Lung microvascular endothelial cell (primary cell): ENCODE data around the gene AHI1. TPM values are rescaled to one million over a fixed set of nuclear protein-coding genes. Genes with fewer than 3 reads are reported as not detected.
A peak's percentile ranks its signal among the peaks of the same experiment; 100 is the strongest.

Experiments used
- DNase-seq, 2 donors: peaks; one replicate each; pipeline versions ENCODE4 v3.0.0 to v3.0.0-alpha.2; 2010; ENCODE audit warnings: low read depth in 2 of 2
- total RNA-seq: library from RNA; depleted of rRNA; stranded (reverse); fragments of >200 nt; gene quantifications from 2 replicates; pipeline ENCODE4 v1.2.1, GENCODE V29; 2014

The AHI1 gene
- total RNA-seq, 1 donor from 2014 or later: 7.9 TPM

DNA sequence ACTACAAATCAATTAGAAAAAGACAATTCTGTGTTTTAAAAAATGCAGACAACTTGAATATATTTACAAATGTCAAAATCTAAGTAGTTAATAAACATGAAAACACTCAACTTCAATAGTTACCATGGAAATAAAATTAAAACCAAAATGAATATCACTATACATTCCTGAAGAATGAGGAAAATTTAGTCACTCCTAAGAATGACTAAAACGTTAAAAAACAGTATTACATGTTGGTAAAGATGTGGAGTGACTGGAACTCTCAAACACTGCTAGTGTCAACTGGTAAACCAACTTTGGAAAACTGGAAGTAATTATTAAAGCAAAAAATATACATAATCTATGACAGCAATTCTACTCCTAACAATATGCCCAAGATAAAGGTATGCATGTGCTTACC is 36.3 kb downstream of the AHI1 start:
- DNase-seq: no peak

DNA sequence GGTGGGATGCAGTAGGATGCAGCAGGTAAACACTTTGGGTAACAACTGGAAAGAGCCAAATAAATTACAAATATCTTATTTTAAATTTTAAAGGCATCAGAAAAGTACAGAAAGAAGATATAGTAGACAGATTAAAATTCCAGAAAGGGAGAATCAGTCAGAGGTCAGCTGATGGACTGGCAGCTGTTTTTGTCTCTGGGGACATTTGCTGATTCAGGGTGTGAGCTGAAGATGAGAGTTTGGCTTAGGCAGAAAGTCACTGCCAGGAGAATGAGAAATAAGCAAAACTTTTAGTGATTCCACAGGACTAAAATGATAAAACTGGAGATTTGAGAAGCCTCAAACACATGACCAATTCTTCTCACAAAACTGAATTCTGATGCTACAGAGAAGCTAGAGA is 39.5 kb downstream of the AHI1 start:
- DNase-seq: no peak

DNA sequence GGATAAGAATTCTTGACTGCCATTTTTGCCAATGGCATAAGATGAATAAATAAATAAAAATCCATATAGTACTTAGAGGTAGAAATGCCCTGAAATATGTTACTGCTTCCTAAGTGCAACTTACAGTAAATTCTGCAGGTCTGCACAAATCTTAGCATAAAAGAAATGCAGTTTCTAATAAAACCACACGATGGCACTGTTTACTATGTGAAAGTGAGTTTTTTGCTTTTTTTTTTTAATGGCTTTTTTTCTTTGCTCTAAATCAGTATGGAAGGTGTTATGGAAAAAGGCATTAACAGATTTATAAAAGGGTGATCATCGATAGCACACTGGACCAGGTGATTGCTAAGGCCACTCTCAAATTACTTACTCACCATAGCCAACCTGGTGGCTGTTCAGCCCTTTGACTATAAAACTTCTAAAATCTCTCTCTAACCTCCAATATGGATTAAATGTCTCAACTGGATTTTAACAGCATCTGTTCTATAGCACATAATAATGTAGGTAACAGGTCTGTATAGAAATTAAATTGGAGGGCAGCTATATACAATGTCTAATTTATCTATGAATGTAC is 45.8 kb downstream of the AHI1 start:
- peak; percentile 53 to 64 for DNase-seq

DNA sequence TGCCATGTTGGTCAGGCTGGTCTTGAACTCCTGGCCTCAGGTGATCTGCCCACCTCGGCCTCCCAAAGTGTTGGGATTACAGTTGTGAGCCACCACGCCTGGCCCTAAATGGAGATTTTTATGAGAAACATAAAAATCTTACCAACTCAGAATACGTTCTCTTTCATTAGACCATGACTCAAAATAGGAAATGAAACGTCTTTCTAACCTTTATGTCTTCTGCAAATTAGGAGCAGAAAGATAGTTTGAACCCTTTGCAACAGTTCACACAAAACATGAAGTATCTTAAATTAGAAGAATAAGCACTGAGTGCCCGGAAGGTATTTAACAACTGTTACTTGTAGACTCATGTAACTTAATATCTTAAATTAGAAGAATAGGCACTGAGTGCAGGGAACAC is 48.3 kb downstream of the AHI1 start:
- DNase-seq: no peak

DNA sequence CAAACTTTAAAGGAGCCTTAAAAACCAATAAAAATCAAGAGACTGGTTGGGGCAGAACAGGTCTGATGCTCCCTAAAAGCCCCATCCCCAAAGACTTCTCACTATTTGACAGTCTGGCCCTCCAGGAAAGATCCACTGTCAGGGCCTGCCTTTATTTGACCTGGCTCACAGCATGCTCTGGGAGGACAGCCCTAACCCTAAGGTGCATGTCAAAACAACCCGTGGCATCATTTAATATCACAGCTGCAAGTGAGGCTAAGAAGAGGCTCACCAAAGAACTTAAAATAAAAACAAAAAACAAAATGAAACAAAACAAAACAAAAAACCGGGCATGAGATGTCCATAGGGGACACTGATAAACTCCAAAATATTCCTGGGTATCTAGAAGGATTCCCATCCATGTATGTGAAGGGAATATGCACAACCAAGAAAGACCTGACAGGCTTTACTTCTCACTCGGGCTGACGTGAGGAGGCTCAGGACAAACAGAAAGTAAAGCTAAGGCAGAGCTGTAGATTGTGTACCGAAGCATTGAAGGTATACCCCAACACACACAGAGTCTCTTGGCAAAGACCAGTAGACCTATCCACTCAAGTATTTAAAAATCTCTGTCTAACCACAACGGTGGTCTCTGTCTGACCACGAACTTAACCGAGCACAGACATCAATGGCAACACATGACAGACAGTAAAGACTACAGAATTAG is 57.3 kb downstream of the AHI1 start:
- DNase-seq: no peak

DNA sequence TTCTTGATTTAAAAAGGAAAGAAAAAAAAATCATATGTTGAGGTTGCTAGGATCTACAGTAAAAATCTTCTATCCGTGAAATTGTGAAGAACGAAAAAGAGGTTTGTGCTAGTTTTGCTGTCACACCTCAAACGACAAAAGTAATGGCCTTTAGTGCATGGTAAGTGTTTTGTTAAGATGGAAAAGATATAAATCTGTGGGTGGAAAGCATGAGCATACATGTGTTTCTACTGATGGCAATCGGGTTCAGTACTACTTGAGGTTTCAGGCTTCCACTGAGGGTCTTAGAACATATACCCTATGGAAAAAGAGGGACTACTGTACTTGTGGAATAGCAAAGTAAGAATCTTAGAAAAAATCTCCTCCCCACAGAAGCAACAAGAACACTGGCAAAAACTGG is 58.0 kb downstream of the AHI1 start:
- no peak for DNase-seq

DNA sequence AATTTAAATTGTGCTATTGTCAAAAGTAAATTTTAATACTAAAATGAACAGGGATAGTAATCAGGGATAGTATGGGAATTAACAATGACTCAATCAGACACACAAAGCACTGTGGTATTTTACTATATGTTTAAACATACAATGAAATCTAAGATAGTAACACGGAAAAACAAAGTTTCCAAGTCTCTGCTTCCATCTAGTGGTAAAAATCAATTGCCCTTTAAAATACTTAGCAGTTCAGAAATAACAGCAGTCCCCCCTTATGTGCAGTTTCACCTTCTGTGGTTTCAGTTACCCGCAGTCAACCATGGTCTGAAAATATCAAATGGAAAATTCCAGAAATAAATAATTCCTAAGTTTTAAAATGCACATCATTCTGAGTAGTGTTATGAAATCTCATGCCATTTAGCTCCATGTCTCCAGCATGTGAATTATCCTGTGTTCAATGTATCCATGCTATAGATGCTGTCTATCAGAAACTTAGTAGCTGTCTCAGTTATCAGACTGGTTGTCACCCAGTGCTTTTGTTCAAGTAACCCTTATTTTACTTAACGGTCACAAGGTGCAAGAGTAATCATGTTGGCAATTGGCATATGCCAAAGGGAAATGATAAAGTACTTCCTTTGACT is 58.5 kb downstream of the AHI1 start:
- DNase-seq: peak; percentile 24 to 30

DNA sequence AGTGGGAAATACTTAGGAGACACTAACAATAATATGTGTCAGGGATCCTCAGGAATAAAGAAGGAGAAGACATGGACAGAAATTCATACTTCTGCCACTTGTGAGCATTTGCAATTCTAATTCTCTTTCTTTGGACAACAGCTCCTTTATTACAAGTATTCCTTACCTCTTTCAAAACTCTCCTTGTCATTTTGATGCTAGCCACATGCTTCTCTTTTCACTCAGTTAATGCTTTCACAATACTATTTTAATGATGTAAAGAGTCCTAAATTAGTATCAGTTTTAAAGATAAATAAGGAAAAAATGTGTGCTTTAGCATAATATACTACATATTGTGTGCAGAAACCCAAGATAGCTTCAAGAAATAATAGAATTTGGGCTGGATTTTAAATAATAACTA is 62.5 kb downstream of the AHI1 start:
- DNase-seq: no peak

DNA sequence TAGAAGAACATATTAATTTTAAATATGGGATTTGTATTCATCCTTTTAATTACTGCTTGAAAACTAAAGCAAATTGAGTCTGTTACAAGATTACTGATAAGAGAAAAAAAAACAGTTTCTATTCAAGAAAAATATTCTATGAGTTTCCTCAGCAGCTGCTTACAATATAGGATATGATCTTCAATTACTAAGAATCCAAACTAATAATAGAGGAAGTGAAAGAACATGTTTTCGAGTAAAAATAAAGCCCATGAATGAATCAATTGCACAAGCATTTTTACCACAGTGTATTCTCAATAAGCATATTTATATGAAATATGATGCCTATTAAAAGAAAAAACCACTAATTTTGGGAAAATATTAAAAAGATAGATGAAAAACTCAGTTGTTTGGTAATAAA is 63.4 kb downstream of the AHI1 start:
- no peak for DNase-seq

DNA sequence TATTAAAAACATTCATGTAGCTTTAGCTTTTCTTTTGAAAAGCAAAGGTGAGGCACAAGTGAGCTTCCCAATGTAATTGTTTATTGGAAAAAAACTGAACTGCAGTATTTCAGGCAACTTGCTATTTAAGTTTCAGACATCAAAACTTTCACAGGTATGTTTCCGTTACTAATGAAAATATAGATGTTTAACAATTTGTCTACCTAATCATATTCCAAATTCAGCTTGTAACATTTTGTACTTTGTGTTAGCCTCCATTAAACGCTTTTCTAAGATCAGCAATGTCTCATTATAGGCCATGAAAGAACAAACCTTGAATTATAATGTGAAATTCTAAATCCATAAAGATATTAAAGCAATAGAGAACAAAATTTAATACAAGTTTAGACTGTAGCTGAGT is 69.5 kb downstream of the AHI1 start:
- no peak for DNase-seq

DNA sequence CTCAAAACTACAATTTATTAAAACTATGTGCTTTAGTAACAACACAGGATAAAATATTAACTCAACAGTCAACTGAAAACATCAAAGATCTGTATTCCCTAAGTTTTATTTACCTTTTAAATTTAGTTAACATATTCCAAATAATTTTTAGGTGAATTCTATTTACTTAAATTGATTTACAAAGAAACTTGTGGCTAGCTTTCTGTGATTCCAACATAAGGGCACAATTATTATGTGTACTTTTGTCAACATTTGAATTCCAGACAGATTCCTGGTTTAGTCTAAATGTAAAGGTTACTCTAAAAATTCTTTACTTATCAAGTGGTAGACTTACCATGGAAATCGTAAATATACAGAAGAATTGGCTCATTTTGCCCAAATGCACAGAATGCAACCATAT is 70.7 kb downstream of the AHI1 start:
- no peak for DNase-seq

DNA sequence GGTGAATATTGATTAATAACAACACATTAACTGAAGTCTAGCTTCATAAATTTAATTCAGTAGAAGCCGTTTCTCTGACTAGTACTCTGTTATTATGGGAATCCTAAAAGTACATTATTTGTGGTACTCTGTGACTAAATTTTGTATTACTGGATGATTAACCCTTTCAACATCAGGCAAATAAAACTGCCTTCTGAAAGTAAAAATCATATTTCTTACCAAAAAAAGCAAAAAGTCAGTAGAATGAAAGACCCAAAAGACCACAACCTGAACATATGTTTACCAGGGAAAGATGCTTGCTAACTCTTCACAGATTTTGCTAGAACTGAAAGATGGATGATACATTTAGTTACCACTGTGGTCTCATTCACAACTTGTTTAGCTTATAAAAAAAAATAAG is 73.2 kb downstream of the AHI1 start:
- no peak for DNase-seq

DNA sequence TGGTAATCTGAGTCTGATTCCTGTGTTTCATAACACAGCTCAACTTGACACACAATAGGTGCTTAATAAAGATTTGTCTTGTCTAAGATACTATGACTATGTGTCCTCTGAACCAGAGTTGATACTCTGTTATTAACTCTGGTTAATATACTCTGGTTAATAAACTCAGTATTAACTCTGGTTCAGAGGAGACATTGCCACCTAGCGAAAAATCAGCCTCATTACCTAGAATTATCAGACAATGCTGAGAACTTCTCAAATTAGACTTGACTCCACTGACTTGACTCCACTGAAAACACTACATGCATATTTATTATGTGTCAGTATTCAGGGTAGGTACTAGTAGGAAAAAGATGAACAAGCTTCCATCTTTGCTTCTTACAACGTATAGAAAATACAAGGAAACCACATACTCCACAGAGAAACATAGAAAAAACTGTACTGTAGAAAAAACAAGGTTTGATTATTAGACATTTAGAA is 73.9 kb downstream of the AHI1 start:
- DNase-seq: peak; percentile 53 to 58

DNA sequence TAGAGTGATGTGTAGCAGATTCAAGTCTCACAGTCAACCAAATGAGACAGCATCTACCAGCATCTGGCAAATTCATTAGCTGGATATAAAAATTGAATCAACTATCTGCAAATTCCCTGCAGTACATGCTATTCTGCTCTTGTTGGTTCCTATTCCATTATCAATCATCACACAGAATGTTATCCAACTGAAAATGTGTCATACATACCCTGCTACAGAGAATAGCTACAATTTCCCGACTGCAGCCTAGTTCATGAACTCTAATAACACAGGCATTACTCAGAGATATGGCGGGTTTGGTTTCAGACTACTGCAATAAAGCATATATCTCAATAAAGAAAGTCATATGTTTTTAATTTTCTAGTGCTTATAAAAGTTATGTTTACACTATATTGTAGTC is 78.4 kb downstream of the AHI1 start:
- DNase-seq: no peak

DNA sequence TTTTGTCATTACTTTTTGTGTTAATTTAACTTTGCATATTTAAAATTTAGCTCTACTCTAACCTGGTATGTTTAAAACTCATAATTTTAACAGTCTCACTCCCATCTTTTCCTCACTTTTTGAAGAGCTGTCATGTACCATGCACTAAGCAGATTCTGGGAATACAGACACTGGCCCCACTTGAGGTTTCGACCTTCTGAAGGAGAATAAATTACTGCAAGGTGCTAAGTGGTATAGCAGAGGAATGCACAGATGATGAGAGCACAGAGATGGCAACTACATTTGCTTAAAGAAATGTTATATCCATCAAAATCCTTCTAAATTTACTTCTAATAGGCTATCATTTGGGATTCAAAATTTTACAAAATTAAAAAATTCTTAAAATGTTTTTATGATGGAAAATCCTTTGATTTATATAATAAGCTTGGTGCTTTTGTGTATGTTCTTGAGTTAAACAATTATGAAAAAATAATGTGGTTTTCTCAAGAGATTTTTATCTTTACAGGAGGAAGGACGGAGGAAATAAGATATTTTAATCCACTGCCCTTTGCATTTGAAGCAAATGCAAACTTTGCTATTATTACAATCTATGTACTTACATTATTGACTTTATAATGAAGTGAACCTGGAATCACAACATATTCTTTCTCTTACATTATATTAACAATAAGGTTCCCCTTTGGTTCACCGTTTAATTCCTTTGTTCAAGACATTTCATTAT is 79.3 kb downstream of the AHI1 start:
- DNase-seq: no peak

DNA sequence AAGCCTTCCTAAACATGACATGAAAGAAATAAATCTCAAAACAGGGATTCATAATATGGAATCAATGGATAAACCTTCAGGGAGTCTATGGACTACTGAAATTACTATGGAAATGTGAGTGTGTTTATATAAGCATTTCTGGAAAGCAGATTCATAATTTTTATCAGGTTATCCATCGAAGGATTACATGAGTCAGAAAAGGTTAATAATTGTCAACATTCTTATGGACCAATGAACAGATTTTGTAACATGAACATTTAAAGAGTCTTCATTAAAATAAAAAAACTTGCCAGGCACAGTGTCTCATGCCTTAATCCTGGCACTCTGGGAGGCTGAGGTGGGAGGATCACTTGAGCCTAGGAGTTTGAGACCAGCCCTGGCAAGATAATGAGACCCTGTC is 84.8 kb downstream of the AHI1 start:
- DNase-seq: no peak

DNA sequence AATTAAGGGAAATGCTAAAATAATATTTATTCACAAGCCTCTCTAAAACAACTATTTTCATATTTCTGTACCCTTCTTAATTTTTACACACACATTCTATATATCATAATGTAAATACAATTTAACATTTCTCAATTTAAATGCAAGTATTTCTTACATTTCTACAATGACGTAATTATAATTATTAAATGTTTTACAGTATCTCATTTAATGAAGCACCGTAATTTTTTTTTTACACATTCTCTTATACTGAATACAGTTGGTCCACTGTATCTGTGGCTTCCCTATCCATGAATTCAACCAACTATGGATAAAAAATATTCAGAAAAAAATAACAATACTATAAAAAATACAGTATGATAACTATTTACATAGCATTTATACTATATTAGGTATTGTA is 85.7 kb downstream of the AHI1 start:
- no peak for DNase-seq

DNA sequence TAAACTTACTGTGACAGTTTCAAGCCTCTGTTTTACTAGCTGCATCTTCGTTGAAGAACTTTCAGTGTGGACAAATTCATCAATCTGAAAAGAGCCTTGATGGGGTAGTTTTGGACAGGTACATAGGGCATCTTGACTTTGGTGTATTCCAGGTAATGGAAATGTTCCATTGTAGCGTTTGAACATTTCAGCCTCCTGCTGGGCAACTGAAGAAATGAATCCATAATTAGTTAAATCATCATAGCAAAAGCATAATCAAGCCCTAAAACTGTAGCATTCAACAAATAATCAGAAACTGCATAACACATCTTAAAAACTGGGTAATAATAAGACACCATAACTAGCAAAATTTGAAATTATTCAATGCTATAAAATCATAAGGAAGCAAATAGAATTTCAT is 86.2 kb downstream of the AHI1 start:
- DNase-seq: peak; percentile 1 to 4

DNA sequence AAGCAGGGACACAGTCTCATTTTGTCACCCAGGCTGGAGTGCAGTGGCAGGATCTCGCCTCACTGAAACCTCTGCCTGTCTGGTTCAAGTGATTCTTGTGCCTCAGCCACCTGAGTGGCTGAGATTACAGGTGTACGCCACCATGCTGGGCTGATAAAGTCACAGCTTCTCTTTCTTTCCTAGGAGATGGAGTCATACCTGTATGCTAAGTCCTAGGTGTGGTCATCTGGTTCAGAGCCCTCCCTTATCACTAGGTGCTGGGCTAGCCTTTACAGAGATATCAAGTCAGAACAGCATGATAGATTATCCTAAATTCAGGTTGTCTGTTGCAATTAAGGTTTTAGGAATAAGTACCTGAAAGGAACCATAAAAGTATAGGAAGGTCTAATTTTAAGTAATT is 86.7 kb downstream of the AHI1 start:
- no peak for DNase-seq

DNA sequence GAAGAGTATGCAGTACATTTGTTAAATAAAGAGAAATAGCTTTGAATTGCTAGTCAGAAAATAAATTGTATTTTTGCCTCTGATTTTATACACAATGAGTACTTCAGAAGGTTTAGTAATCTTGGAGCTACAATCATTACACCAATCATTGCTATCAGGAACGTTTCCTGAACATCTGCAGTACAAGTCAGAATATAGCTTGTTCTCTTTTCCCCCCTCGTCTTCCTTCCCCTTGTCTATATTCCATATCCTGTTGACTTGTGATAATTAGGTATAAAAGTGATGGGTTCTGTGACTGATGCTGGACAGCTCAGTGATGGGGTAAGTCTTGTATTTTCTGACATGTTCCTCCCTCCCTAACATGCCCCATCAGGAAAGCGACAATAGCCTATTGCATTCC is 94.0 kb downstream of the AHI1 start:
- DNase-seq: peak; percentile 1 to 51

DNA sequence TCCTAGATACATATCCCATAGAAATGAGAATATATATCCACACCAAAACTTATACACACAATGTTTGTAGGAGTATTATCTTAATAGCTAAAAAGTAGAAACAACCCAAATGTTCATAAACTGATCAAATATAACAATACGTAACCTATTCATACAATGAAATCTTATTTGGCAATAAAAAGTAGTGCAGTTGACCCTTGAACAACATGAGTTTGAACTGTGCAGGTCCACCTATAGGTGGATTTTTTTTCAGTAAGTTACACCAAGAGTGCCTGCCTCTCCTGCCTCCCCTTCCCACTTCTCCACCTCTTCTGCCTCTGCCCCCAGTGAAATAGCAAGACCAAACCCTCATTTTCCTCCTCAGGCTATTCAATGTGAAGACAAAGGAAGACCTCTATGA is 95.2 kb downstream of the AHI1 start:
- no peak for DNase-seq

DNA sequence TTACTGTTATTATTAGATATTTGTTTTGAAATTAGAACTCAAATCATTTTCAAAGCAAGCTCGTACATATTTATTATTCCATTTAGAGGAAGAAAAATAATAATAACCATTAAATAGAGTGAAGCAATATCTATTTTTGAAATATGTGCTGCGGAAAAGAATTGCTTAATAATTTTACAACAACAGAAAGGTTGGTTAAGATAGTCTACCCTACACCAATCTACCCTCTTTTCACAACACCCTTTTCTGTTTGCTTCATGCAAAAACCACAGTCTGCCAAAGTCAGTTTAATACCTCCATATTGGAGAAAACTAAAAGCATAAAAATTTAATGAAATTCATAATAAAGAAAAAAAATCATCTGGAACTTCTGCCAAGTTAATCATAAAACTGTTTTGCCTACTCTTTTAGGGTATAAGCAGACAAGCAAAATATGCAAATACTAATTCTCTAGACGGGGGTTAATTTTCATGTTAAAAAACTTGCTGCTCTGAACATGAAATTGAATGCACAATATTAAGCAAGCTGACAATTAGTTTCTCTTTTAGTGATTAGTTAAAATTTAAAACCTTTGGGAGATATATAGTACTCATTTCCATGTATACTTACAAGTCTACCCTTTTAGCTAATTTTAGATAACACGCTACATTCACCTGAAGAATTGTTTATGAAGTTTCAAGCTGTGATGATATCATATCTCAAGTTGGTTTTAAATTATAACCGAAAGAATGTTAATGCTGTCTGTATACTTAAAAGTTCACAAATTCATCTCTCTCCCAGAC is 100.2 kb downstream of the AHI1 start:
- no peak for DNase-seq
